HepG2 (cell line): Measurements from ENCODE around the gene HOXA7. TPM values are rescaled to one million over a fixed set of nuclear protein-coding genes. Genes with fewer than 3 reads are reported as not detected.

Experiments
- ATAC-seq: fragments of 200-7000 bp; cut with Tn5 transposase; 3 replicates; pipeline ENCODE4 v1.9.1; 2020; ENCODE audit warnings: mild to moderate bottlenecking, moderate library complexity
- BruUV-seq: library from RNA; stranded (reverse); fragments of 400-500 nt; replicated peaks from 2 replicates; lab custom pipeline; 2021; lab: Mats Ljungman, UMichigan
- CTCF ChIA-PET: fragments of 300-600 bp; formaldehyde crosslinking; extraction: SDS; loops from one replicate; lab custom pipeline; 2021; ENCODE audit warnings: low total read pairs, inconsistent platforms, low intra/inter-chr PET ratio; lab: Yijun Ruan, JAX
- POLR2A ChIA-PET: fragments of 350-600 bp; sonication (Branson Sonifier 250); formaldehyde crosslinking; loops from one replicate; lab custom pipeline; 2020; ENCODE audit warnings: antibody characterized with exemption, inconsistent platforms; lab: Yijun Ruan, JAX
- DNase-seq: peaks from one replicate; pipeline ENCODE4 v3.0.0-alpha.2; 2015; ENCODE audit warnings: low spot score
- FAIRE-seq: peaks from 3 replicates; lab custom pipeline; 2011; peaks lifted over from hg19 to GRCh38; lab: Jason Lieb, UNC
- H2AFZ ChIP-seq: one replicate; pipeline ENCODE4 v1.6.1; 2011; ENCODE audit warnings: low read length, inconsistent platforms
- H3K27ac ChIP-seq: fragments of 300-600 bp; 3 replicates; pipeline ENCODE4 v1.8.0; 2011; ENCODE audit warnings: mixed run types, mild to moderate bottlenecking, mixed read lengths, low read length, inconsistent platforms; ENCODE audit not compliant: insufficient read depth; ENCODE audit errors: extremely low read length
- H3K27me3 ChIP-seq, 2 experiments: fragments of 200-600 bp in 1 of 2; 2 replicates in 1 of 2; 3 replicates in 1 of 2; pipeline versions ENCODE4 v1.6.0 to v1.8.0; 2011; ENCODE audit warnings: low read length in 2 of 2, mild to moderate bottlenecking in 2 of 2, moderate library complexity in 2 of 2, inconsistent platforms in 1 of 2; ENCODE audit not compliant: insufficient read depth in 2 of 2, control insufficient read depth in 1 of 2
- H3K36me3 ChIP-seq, 2 experiments: fragments of 200-600 bp in 1 of 2; replicated peaks in 1 of 2; 2 replicates in 1 of 2; 3 replicates in 1 of 2; pipeline versions ENCODE4 v1.5.1 to v1.8.0; 2011; ENCODE audit warnings: low read length in 2 of 2, inconsistent platforms in 1 of 2; ENCODE audit not compliant: insufficient read depth in 2 of 2, control insufficient read depth in 1 of 2
- H3K4me1 ChIP-seq: 2 replicates; pipeline ENCODE4 v1.5.1; 2012; ENCODE audit warnings: low read length, inconsistent platforms; ENCODE audit not compliant: insufficient read depth
- H3K4me2 ChIP-seq: 2 replicates; pipeline ENCODE4 v1.6.0; 2011; ENCODE audit warnings: low read depth, low read length, inconsistent platforms
- H3K4me3 ChIP-seq, 3 experiments: fragments of 200-600 bp in 1 of 3; sonication (generic), shearing (Covaris generic) in 1 of 3; replicated peaks in 1 of 3; 2 replicates each; pipeline ENCODE4 v1.5.1; 2011 to 2016; ENCODE audit warnings: low read length in 3 of 3, inconsistent platforms in 2 of 3, low read depth in 2 of 3, mild to moderate bottlenecking in 2 of 3, control low read depth in 1 of 3, mixed read lengths in 1 of 3; ENCODE audit not compliant: insufficient read depth in 1 of 3
- H3K79me2 ChIP-seq: one replicate; pipeline ENCODE4 v1.6.1; 2011; ENCODE audit warnings: low read length, inconsistent platforms; ENCODE audit not compliant: insufficient read depth
- H3K9ac ChIP-seq: 2 replicates; pipeline ENCODE4 v1.6.0; 2011; ENCODE audit warnings: mild to moderate bottlenecking, low read depth, low read length, inconsistent platforms; ENCODE audit not compliant: insufficient read depth
- H3K9me3 ChIP-seq: 2 replicates; pipeline ENCODE4 v1.5.1; 2012; ENCODE audit warnings: mild to moderate bottlenecking, low read length
- H4K20me1 ChIP-seq: 2 replicates; pipeline ENCODE4 v1.6.0; 2011; ENCODE audit warnings: inconsistent platforms, mild to moderate bottlenecking, low read length, moderate library complexity; ENCODE audit not compliant: insufficient read depth
- BRD4 ChIP-seq: sonication (generic); formaldehyde crosslinking; IDR thresholded peaks from 2 replicates; pipeline ENCODE4 v1.4.0; 2020; ENCODE audit warnings: missing genetic modification reagents
- HMG20B ChIP-seq: conservative IDR thresholded peaks from 2 replicates; pipeline ENCODE4 v1.6.1; 2016; ENCODE audit warnings: missing genetic modification reagents, missing compliant biosample characterization
- NR2C2 ChIP-seq: sonication (generic); formaldehyde crosslinking; IDR thresholded peaks from 2 replicates; pipeline ENCODE4 v1.4.0; 2020; ENCODE audit warnings: missing genetic modification reagents, mild to moderate bottlenecking, moderate library complexity, borderline replicate concordance
- ZBED4 ChIP-seq: sonication (generic); formaldehyde crosslinking; IDR thresholded peaks from 2 replicates; pipeline ENCODE4 v1.4.0; 2020; ENCODE audit warnings: missing genetic modification reagents, borderline replicate concordance
- ZNF34 ChIP-seq: sonication (generic); formaldehyde crosslinking; IDR thresholded peaks from 2 replicates; pipeline ENCODE4 v1.4.0; 2020; ENCODE audit warnings: mild to moderate bottlenecking, missing genetic modification reagents, borderline replicate concordance
- ZNF737 ChIP-seq: sonication (generic); formaldehyde crosslinking; IDR thresholded peaks from 2 replicates; pipeline ENCODE4 v1.5.0; 2020; ENCODE audit warnings: missing genetic modification reagents, mild to moderate bottlenecking, borderline replicate concordance
- ZSCAN22 ChIP-seq: sonication (generic); formaldehyde crosslinking; IDR thresholded peaks from 2 replicates; pipeline ENCODE4 v1.4.0; 2020; ENCODE audit warnings: mild to moderate bottlenecking, missing genetic modification reagents
- ZXDC ChIP-seq: sonication (generic); formaldehyde crosslinking; IDR thresholded peaks from 2 replicates; pipeline ENCODE4 v1.5.0; 2020; ENCODE audit warnings: mild to moderate bottlenecking, missing genetic modification reagents
- WGBS: methylation state at CpG from one replicate; pipeline ENCODE4 v1.1.6; 2017; ENCODE audit warnings: low lambda C conversion rate; 5-methylcytosine and 5-hydroxymethylcytosine counted together
- in situ Hi-C: cut with HindIII; loops from 2 replicates; pipeline ENCODE4 v1.10.0; 2017; ENCODE audit warnings: low pct_unique_long_range_greater_than_20kb; ENCODE audit not compliant: extremely low pct_ligation_motif_present
- intact Hi-C: fragments of 100-400 bp; cut with micrococcal nuclease; formaldehyde crosslinking; loops from one replicate; pipeline ENCODE4 v1.10.0; 2022; ENCODE audit not compliant: unreplicated experiment
- polyA plus RNA-seq, 8 experiments: library from polyadenylated mRNA; depleted of rRNA in 3 of 8; stranded (reverse) in 7 of 8; unstranded in 1 of 8; fragments of >200 nt; fragmentation: Illumina TruSeq in 4 of 8; extraction: Trizol in 4 of 8; gene quantifications; 2 replicates each; pipeline versions ENCODE4 v1.2.1 to v1.2.3, GENCODE V29; 2011 to 2016; ENCODE audit warnings: low read depth in 4 of 8, missing spikeins in 1 of 8, mixed read lengths in 1 of 8; ENCODE audit not compliant: insufficient read depth in 1 of 8
- total RNA-seq, 5 experiments: library from RNA; depleted of rRNA; stranded (reverse); fragments of >200 nt; fragmentation: Illumina TruSeq; extraction: Trizol; gene quantifications; 2 replicates each; pipeline ENCODE4 v1.2.3, GENCODE V29; 2016; ENCODE audit warnings: low read depth in 1 of 5

Gene HOXA7
- total and polyA plus RNA-seq, 2 of the 13 experiments (the other 11 are each of a cell fraction or from before 2014, with no cell fraction given): 0.05 TPM; not detected in 1

DNA sequence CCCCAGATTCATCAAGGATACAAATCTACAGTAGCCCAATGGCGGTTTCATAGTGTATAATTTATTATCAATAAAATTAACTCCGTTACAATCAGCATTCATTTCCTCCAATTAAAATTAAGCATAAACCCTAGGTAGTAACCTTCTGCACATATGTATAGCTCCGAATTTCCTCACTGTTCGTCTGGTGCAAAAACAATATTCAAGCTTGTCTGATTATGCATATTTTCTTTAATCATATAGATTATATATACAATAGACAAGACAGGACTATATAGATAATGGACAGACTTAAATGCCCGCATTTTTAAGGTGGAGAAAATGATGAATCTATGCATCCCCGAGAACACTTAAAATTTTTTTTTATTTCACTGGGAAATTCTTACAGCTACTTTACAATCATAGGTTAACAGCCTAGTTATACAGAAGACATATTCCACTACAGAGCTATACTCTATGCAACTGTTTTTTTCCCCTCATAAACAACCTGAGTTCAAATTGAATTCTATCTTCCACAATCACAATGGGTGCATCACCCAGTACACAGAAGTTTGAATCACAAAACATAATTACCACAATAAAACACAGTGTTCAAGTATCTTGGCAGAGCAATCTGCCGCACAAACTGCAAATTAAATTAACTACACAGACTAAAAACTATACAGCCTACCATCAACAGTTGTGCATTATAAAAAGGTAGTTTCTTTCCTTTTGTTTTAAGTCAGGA, 6.2 kb upstream of the HOXA7 start:
- H3K4me1 ChIP-seq: 0 out of 2 replicates have a peak, but pooled peaks cover 4% of the 10 kb centered on the region
- CTCF ChIA-PET: no interaction called here
- POLR2A ChIA-PET: no interaction called here
- no peak for TF ChIP-seq ZNF34 (CRISPR knock-in tag)
- no peak for TF ChIP-seq ZBED4 (CRISPR knock-in tag)
- TF ChIP-seq HMG20B (CRISPR knock-in tag): no peak
- no peak for TF ChIP-seq ZXDC
- TF ChIP-seq BRD4 (CRISPR knock-in tag): no peak
- TF ChIP-seq ZNF737 (CRISPR knock-in tag): no peak
- TF ChIP-seq ZSCAN22 (CRISPR knock-in tag): no peak
- no peak for TF ChIP-seq NR2C2 (CRISPR knock-in tag)
- TF ChIP-seq, all 625 proteins: peak for 0
- peaks cover 2 to 37% of the 10 kb centered on the region in 2 experiments for H3K27me3 ChIP-seq
- H3K79me2 ChIP-seq: no peaks in the 10 kb centered on the region
- H3K4me2 ChIP-seq: no peak overlapping the region
- 59% methylated on average over 7 of the region's 7 CpGs for WGBS
- no peak for ATAC-seq
- BruUV-seq: no TSS peak
- DNase-seq: no peak
- no peak overlapping the region for H3K9ac ChIP-seq
- no peak overlapping the region for H3K27ac ChIP-seq
- in situ Hi-C loops (loop anchor here (25.0 kb wide), 1 partner anchor 1075 kb away; no protein-coding TSS in a partner anchor), intact Hi-C loops (loop anchor here (5.0 kb wide), 1 partner anchor 480 kb away; no protein-coding TSS in a partner anchor)
- H4K20me1 ChIP-seq: no peaks in the 10 kb centered on the region
- no peak overlapping the region for H3K4me3 ChIP-seq
- H3K36me3 ChIP-seq: no peaks in the 10 kb centered on the region
- no peak for FAIRE-seq
- no peak overlapping the region for H2AFZ ChIP-seq
- no peaks in the 10 kb centered on the region for H3K9me3 ChIP-seq
